GM19452 (cell line): ENCODE measurements around the gene PPP6C.

Experiments used
- ATAC-seq: cut with Tn5 transposase; IDR thresholded peaks from one replicate; pipeline ENCODE4 v1.9.1; 2021; ENCODE audit not compliant: unreplicated experiment

PPP6C gene

DNA sequence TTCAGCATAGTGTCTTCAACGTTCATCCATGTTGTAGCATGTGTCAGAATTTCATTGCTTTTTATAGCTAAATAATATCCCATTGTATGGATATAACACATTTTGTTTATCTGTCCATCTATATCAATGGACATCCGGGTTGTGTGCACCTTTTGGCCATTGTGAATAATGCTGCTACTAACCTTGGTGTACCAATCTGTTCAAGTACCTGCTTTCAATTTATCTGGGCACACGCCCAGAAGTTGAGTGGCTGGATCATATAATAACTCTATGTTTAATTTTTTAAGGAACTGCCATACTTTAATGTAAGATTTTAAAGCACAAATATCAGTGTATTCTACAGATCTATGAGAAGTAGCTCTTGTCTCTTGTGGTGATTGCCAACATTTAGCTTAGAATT is 89.8 kb downstream of the PPP6C start:
- ATAC-seq: no peak
